GM19023 (cell line): ENCODE data around the gene PTGDS.
A peak's percentile ranks its signal among the peaks of the same experiment; 100 is the strongest.

Experiments
- ATAC-seq: cut with Tn5 transposase; IDR thresholded peaks from one replicate; pipeline ENCODE4 v1.9.1; 2021; ENCODE audit warnings: mild to moderate bottlenecking, moderate library complexity; ENCODE audit not compliant: unreplicated experiment

PTGDS gene

GRCh38 chr9:137020771-137021567 is 43.7 kb downstream of the PTGDS start:
- no peak for ATAC-seq

- ATAC-seq = no peak
These were observed 44.3 kb downstream of the PTGDS start for GRCh38 chr9:137021568-137021978.

GRCh38 chr9:137021979-137022661 is 44.8 kb downstream of the PTGDS start:
- no peak for ATAC-seq

- no peak for ATAC-seq
These were observed 45.3 kb downstream of the PTGDS start for GRCh38 chr9:137022662-137023008.

GRCh38 chr9:137023157-137023556 is 45.9 kb downstream of the PTGDS start:
- no peak for ATAC-seq

GRCh38 chr9:137023583-137023991 is 46.3 kb downstream of the PTGDS start:
- no peak for ATAC-seq

GRCh38 chr9:137025517-137025966 is 48.2 kb downstream of the PTGDS start:
- ATAC-seq = no peak

- no peak for ATAC-seq
These were observed 49.1 kb downstream of the PTGDS start for GRCh38 chr9:137026384-137026783.

- no peak for ATAC-seq
These were observed 49.5 kb downstream of the PTGDS start for GRCh38 chr9:137026828-137027227.

- ATAC-seq = no peak
These were observed 50.3 kb downstream of the PTGDS start, which contains the start of gene ABCA2 for GRCh38 chr9:137027369-137028262. ABCA2 (minus strand) TSS chr9:137028237; CDS start chr9:137028140, 97 bp downstream.

GRCh38 chr9:137028263-137029057 is 51.2 kb downstream of the PTGDS start:
- peak; percentile 37 for ATAC-seq

- no peak for ATAC-seq
These were observed 52.0 kb downstream of the PTGDS start for GRCh38 chr9:137029058-137029936.

- no peak for ATAC-seq
These were observed 52.7 kb downstream of the PTGDS start for GRCh38 chr9:137030006-137030405.

- ATAC-seq = no peak
These were observed 53.5 kb downstream of the PTGDS start for GRCh38 chr9:137030538-137031527.
